ENCODE results near the gene ACAP2.
"Not testable (repeated sequence)": the region's sequence is repeated elsewhere in the genome, so short reads cannot be mapped to it uniquely, and the experiment has no call there.

Gene ACAP2

DNA sequence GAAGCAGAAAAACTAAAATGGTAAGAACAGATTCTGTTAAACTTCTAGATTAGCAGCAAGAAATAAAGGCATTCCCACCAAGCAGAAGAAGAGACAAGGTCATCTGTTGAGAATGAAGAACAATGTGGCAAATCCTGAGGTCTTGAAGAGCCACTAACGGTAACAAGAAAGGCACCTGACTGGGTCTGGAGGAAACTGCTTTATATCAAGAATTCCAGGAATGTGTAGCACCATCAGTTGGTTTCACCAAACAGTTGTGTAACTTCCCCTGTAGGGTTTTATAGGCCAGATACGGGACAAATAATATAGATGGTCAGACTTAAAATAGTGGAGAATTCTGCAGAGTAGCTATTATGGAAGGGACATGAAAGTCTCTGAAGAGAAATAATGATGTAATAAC, 57.3 kb downstream of the ACAP2 start:
- TF ChIP-seq, protein P1, sequence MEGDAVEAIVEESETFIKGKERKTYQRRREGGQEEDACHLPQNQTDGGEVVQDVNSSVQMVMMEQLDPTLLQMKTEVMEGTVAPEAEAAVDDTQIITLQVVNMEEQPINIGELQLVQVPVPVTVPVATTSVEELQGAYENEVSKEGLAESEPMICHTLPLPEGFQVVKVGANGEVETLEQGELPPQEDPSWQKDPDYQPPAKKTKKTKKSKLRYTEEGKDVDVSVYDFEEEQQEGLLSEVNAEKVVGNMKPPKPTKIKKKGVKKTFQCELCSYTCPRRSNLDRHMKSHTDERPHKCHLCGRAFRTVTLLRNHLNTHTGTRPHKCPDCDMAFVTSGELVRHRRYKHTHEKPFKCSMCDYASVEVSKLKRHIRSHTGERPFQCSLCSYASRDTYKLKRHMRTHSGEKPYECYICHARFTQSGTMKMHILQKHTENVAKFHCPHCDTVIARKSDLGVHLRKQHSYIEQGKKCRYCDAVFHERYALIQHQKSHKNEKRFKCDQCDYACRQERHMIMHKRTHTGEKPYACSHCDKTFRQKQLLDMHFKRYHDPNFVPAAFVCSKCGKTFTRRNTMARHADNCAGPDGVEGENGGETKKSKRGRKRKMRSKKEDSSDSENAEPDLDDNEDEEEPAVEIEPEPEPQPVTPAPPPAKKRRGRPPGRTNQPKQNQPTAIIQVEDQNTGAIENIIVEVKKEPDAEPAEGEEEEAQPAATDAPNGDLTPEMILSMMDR (IDR thresholded peaks at IDR 0.05): no peak
- no peak overlapping the region for H3K9ac ChIP-seq
- no peaks in the 10 kb centered on the region for H3K4me1 ChIP-seq
- H3K9me3 ChIP-seq (ENCODE audit: control insufficient read depth, low read length): no peaks in the 10 kb centered on the region
- H3K27me3 ChIP-seq (ENCODE audit: control insufficient read depth, insufficient read depth, low read length): no peaks in the 10 kb centered on the region
- no peaks in the 10 kb centered on the region for H3K36me3 ChIP-seq (ENCODE audit: control insufficient read depth, insufficient read depth, low read length)
- H3K4me3 ChIP-seq (ENCODE audit: low read depth, low read length): no peak overlapping the region
- no peak overlapping the region for H3K27ac ChIP-seq
- H3K79me2 ChIP-seq: peaks cover 3% of the 10 kb centered on the region
- no peak overlapping the region for H2AFZ ChIP-seq
- no peak overlapping the region for H3K4me2 ChIP-seq (ENCODE audit: low read length)

DNA sequence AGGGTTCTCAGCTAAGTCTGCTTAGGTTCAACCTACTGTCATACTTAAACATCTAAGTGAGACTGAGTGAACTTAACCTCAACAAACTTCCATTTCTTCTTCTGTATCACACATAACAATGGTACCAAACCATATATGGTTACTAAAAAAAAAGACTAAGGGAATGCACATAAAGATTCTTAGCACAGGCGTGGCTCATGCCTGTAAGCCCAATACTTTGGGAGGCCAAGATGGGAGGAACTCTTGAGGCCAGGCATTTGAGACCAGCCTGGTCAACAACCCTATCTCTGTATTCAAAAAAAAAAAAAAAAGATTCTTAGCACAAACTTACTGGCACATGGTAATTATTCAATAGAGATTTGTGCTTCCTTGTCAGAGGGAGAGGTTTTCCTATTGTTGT, 57.9 kb downstream of the ACAP2 start:
- H3K9ac ChIP-seq: no peak overlapping the region
- H2AFZ ChIP-seq: no peak overlapping the region
- no peak overlapping the region for H3K4me2 ChIP-seq (ENCODE audit: low read length)
- H3K4me1 ChIP-seq: no peaks in the 10 kb centered on the region
- no peak overlapping the region for H3K27ac ChIP-seq
- H3K4me3 ChIP-seq (ENCODE audit: low read depth, low read length): no peak overlapping the region
- peaks cover 3% of the 10 kb centered on the region for H3K79me2 ChIP-seq
- H3K9me3 ChIP-seq (ENCODE audit: control insufficient read depth, low read length): no peaks in the 10 kb centered on the region
- H3K27me3 ChIP-seq (ENCODE audit: control insufficient read depth, insufficient read depth, low read length): no peaks in the 10 kb centered on the region
- TF ChIP-seq, protein P1 (IDR thresholded peaks at IDR 0.05): no peak
- no peaks in the 10 kb centered on the region for H3K36me3 ChIP-seq (ENCODE audit: control insufficient read depth, insufficient read depth, low read length)

DNA sequence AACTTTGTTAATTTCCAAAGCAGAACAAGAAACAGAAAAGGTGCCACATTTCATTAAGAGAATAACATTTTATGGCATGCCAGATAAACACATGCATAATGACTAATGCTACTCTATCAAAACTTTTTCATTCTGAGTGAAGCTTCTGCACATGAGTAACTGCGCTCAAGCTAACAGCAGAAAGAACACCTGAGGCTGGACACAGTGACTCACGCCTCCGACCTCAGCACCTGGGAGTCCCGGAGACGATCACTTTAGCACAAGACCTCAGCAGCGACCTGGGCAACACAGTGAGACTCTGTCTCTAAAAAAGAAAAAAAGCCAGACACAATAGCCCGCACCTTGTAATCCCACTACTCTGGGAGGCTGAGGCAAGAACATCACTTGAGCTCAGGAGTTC, 70.6 kb downstream of the ACAP2 start:
- Histone ChIP-seq H3K4me2 (ENCODE audit: low read length) (no peak overlapping the region), H3K79me2 (peaks cover 4% of the 10 kb centered on the region), H3K36me3 (ENCODE audit: control insufficient read depth, insufficient read depth, low read length) (no peaks in the 10 kb centered on the region), H3K4me1 (no peaks in the 10 kb centered on the region), H2AFZ (no peak overlapping the region), H3K27me3 (ENCODE audit: control insufficient read depth, insufficient read depth, low read length) (no peaks in the 10 kb centered on the region), H3K4me3 (ENCODE audit: low read depth, low read length) (no peak overlapping the region), H3K27ac (no peak overlapping the region), H3K9me3 (ENCODE audit: control insufficient read depth, low read length) (no peaks in the 10 kb centered on the region), H3K9ac (no peak overlapping the region)
- TF ChIP-seq, protein P1 (IDR thresholded peaks at IDR 0.05): no peak

DNA sequence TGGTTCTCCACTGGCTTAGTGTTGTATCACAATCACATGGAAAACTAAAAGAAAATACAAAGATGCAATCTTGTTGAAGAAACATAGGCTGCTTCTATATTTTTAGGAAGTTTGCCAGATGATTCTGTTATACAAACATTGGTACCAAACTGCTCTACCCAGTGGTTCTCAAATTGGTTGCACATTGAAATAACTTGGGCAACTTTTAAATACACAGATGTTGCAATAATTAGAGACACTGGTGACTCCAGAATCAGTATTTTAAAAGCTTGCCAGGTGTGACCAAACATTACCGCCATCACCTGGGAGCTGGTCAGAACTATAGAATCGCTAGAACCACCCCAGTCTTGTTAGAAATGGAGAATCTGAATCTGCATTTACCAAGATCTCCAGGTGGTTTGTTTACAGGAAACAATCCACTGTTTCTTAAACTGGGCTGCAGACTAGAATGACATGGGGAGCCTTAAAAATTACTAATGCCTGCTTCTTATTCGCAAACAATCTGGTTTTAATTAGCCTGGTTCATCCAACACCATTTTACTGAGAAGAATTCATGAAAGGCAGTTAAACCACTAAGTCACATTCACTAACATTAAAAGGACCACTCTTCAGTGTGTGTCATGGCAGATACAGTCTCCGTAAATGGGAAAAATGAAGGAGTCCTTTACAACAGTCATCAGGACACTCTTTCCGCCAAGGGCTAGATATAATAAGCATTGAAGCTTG, 76.5 kb downstream of the ACAP2 start:
- no peak overlapping the region for H3K27ac ChIP-seq
- TF ChIP-seq, protein P1 (IDR thresholded peaks at IDR 0.05): no peak
- no peaks in the 10 kb centered on the region for H3K4me1 ChIP-seq

DNA sequence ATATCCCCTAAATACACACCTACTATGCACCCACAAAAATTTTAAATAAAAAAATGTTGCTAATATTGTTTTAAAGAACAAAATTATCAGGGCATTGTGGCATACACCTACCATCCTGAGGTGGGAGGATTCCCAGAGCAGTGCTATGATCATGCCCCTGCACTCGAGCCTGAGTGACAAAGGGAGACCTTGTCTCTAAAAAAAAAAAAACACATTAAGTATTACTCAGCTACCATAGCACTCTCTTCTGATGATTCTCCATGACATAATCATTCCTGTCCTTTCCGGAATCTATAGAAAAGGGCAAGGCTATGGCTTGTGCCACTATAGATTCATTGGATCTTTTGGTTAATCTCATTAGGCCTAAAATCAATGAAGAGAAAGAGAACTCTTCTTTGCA, 77.4 kb downstream of the ACAP2 start:
- TF ChIP-seq, protein P1 (IDR thresholded peaks at IDR 0.05): no peak
- Histone ChIP-seq H3K27ac (no peak overlapping the region), H3K9me3 (ENCODE audit: control insufficient read depth, low read length) (no peaks in the 10 kb centered on the region), H3K4me2 (ENCODE audit: low read length) (no peak overlapping the region), H3K9ac (no peak overlapping the region), H3K4me1 (no peaks in the 10 kb centered on the region), H3K36me3 (ENCODE audit: control insufficient read depth, insufficient read depth, low read length) (no peaks in the 10 kb centered on the region), H3K4me3 (ENCODE audit: low read depth, low read length) (no peak overlapping the region), H3K79me2 (peaks cover 9% of the 10 kb centered on the region), H3K27me3 (ENCODE audit: control insufficient read depth, insufficient read depth, low read length) (no peaks in the 10 kb centered on the region), H2AFZ (no peak overlapping the region)

More for the DNA sequence above, 76.5 kb downstream of the ACAP2 start:
- Histone ChIP-seq H3K27me3 (ENCODE audit: control insufficient read depth, insufficient read depth, low read length) (no peaks in the 10 kb centered on the region), H3K9ac (no peak overlapping the region), H3K4me3 (ENCODE audit: low read depth, low read length) (no peak overlapping the region), H3K36me3 (ENCODE audit: control insufficient read depth, insufficient read depth, low read length) (no peaks in the 10 kb centered on the region), H3K9me3 (ENCODE audit: control insufficient read depth, low read length) (no peaks in the 10 kb centered on the region), H2AFZ (no peak overlapping the region), H3K4me2 (ENCODE audit: low read length) (no peak overlapping the region), H3K79me2 (peaks cover 6% of the 10 kb centered on the region)

DNA sequence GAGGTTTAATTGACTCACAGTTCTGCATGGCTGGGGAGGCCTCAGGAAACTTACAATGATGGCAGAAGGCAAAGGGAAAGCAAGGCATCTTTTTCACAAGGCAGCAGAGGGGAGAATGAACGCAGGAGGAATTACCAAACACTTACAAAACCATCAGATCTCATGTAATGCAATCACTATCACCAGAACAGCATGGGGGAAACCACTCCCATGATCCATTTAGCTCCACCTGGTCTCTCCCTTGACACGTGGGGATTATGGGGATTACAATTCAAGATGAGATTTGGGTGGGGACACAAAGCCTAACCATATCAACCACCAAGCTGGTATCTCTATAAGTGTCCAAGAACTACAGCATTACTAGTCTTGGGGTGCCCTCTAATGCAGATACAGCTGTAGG, 85.0 kb downstream of the ACAP2 start:
- not testable (repeated sequence) for H3K27me3 ChIP-seq (ENCODE audit: control insufficient read depth, insufficient read depth, low read length); H3K36me3 ChIP-seq (ENCODE audit: control insufficient read depth, insufficient read depth, low read length); H2AFZ ChIP-seq; H3K79me2 ChIP-seq; H3K4me3 ChIP-seq (ENCODE audit: low read depth, low read length); H3K9me3 ChIP-seq (ENCODE audit: control insufficient read depth, low read length); H3K9ac ChIP-seq; H3K4me2 ChIP-seq (ENCODE audit: low read length); H3K4me1 ChIP-seq; H3K27ac ChIP-seq
